HG03066 (cell line): ENCODE results near the gene FOXO3.
"Not testable (repeated sequence)": the region's sequence is repeated elsewhere in the genome, so short reads cannot be mapped to it uniquely, and the experiment has no call there.

Experiments
- ATAC-seq: cut with Tn5 transposase; IDR thresholded peaks from one replicate; pipeline ENCODE4 v1.9.1; 2021; ENCODE audit warnings: low read depth; ENCODE audit not compliant: unreplicated experiment

The FOXO3 gene

DNA sequence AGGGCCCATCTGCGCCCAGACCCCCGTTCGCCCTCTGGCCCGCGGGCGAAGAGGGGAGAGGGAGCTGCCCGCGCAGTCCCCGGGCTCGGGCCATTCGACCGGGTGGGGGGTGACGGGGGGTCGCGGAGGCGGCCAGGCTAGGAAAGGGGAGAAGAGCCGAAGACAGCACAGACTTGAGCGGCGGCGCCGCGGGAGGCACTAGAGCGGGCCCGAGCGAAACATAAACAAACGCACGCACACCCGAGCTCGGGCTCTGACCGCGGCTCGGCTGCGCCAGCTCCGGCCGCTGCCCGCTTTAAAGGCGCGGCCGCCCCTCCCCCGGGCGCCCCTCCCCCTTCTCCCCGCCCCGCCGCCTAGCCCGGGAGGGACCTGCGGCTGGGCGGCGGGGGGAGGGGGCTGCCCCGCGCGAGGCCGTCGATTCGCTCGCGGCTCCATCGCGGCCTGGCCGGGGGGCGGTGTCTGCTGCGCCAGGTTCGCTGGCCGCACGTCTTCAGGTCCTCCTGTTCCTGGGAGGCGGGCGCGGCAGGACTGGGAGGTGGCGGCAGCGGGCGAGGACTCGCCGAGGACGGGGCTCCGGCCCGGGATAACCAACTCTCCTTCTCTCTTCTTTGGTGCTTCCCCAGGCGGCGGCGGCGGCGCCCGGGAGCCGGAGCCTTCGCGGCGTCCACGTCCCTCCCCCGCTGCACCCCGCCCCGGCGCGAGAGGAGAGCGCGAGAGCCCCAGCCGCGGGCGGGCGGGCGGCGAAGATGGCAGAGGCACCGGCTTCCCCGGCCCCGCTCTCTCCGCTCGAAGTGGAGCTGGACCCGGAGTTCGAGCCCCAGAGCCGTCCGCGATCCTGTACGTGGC lies at the start of gene FOXO3:
TSS of gene FOXO3 (plus strand) at position 455 of the 846 bp plus-strand sequence. CDS start at position 747, 292 bp downstream.
- no peak for ATAC-seq

DNA sequence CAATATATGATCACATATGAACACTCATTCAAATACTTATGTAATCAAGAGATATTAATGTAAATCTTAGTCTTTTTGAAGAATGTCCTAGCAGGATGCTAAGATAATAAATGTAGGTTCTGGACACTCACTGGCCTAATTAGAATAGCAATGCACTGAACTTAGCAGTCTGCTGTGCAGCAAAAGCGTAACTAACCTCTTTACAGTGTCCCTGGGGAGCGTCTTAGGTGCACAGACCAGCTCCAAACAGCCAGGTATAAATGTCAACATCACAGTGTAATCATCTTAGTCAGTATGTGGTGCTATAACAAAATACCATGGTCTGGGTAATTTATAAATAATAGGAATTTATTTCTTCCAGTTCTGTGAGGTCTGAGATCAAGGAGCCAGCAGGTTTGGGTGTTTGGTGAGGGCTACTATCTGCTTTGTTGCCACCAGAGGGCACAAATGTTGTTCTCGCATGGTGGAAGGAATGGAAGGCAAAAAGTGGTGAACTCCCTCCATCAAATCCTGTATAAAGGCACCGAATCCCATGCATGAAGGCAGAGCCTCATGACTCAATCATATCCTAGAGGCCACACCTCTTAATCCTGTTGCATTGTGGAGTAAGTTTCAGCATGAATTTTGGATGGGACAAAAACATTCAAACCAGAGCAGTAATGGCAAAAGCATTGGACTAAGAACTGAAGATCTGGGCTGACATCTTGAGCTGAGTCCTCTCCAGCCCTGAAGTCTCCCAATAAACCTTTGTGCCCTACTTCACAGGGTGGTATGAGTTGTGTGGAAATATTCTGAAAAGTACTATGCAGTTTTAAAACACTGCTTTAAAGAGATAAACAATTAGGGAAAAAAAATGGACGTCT lies 41.8 kb upstream of the FOXO3 start:
- no peak for ATAC-seq

DNA sequence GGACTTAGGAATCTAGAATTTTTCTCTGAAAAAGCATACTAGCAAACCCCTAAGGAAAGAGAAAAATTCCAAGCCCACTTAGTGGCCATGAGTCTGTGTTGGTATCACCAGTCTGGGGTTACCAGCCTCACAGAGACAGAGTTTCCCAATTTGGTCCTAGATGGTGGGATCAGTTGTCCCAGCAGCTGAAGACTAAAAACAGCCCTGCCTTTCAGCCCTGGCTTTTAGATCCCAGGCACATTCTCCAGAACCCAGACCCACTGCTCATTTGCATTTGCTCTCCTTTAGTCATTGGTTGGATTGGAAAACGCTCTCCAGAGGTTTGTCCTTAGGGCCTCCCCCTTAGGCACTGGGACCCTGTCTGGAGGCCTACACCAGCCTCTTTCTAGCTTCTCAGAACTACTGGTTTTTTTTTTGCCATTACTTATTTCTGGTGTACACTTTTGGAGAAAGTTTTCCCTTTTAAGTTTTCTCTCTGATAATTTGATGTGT lies 39.1 kb upstream of the FOXO3 start:
- no peak for ATAC-seq

DNA sequence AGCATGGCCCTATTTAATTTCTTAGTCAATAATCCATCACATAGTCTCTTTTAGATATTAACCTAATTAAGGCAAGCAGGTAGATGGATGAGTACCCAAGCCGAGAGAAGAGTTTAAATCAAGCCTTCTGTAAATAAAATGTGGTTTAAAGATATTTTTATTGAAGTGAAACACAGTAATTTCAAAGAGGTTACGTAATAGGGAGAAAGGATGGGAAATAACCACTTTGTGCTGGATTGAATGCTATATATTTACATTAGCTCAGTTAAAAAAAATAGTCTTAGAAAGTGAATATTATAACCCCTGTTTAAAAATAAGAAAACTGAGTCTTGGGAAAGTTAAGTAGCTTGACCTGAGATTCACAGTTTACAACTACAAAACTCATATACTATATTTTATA lies 37.0 kb upstream of the FOXO3 start:
- no peak for ATAC-seq

DNA sequence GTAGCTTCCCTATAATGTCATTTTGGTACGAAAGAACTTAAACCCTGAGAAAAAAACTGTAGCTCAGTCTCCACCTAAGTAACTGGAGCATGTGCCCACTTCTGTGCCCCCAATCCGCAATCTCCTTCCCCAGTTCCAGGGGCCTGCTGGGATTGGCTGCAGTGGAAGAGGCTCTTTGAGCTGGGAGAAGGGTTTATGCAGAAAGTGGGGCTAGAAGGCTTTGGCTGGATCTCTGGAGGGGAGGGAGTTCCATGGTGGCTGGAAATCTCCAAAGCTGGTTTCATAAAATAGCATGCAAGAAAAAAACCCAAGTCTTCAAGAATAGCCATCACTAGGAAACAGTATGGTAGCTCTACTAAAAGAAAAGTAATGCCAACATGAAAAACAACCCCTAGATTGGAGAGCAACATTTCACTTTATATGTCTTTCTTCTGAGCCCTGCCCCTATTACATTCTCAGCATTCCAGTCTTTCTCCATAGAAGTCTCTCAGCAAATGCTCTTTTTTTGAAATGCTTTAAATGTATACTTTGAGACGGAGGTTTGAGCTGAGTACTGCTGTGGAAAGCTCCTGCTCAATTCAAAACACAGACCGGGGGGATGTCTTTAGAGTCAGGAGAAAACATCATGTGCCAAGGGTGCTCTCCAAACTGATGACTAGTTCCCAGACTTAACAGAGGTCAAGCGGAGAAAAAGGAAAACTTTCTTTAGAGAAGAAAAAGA lies 36.0 kb upstream of the FOXO3 start:
- no peak for ATAC-seq

DNA sequence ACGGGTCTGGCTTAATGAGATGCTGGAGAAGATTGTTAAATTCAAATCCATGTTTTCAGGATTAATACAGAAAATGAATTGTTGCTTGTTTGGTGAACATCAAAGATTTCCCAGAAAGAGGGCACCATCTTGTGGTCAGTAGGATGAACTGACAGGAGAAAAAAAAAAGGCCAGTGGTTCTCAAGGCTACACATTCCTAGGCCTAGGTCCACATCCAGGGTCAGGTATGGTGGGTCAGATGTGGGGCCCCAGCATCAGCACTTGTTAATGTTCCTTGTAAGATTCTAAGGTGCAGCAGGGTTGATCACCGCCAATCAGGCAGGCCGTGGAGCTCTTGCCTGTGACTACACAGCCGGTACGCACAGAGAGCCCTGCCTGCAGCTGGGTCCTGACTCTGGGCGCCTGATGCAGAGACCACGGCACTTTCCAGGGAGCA lies 34.0 kb upstream of the FOXO3 start:
- no peak for ATAC-seq

DNA sequence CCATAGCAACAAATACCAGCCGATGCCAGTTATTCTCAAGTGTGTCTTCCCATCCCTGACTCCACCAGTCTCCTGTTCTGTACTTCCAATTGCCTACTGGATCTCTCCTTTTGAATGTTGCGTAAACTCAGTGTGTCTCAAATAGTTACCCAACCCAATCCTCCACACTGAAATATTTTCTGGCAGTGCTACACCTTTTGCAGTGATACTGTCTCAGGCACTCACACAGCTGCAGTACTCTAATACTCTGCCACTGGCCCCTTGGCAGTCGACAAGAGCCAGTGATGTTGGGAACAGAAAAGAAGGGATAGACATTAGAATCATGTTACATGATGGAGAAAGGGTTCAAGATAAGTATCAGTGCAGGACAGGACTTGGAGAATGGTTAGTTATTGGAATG lies 31.8 kb upstream of the FOXO3 start:
- no peak for ATAC-seq

DNA sequence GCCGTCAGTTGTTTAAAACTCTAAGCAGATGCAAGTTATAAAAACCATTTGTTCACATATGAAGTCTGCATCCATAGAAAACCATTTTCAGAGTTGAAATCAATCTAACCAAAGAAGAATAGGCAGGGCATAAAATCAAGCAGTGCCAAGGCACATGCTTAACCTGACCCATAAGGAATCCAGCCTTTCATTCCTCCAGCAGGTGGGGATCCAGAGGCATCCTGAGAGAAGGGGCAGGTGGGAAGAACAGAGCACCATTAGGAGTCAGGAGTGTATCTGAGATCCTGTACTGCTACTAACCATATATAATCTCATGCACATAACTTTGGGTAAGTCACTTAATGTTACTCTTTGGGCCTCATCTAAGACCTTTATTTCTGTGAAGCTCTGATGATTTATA lies 29.4 kb upstream of the FOXO3 start:
- no peak for ATAC-seq

DNA sequence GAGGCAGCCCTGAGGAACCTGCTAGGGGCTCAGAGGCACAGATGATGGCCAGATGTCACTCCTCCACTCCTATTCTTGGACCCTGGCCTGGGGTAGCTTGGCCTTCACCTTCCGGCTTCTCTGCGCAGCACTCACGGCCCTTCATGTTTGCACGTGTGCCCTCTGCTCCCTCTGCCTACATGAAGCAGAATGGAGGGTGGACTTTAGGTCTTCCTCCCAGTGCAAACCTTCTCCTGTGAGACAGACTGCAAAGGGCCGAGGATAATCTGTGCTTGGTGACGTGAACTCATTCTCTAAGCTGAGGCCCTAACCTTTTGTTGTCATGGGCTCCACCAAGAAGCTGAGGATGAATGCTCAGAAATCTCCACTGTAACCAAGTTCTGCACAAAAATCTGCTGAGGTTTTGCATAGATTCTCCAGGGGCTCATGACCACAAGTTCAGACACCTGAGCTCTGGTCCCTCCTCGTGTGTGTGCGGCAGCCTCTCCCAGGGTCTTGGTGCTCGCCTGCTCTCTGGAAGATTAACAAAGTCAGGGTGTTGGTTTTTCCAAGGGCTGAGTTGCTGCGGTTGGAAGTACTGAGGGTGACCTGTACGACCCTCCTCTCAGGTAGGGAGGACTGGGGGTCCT lies 25.5 kb upstream of the FOXO3 start:
- no peak for ATAC-seq

DNA sequence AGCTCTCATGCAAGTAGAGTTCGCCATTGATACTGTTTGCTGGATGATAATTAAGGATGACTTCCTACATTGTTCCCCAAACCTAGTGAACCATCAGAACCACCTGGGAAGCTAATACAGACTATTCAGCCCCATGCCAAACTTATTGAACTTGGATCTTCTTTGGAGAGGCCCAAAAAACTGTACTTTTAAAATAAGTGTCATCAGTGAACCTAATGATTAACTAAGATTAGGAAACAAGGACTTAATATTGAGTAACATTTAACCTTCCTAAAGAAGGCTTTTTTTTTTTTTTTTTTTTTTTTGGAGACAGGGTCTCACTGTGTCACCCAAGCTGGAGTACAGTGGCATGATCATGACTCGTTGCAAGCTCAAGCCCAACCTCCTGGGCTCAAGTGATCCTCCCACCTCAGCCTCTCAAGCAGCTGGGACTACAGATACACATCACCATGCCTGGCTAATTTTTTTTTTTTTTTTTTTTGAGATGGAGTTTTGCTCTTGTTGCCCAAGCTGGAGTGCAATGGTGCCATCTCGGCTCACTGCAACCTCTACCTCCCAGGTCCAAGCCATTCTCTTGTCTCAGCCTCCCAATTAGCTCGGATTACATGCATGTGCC lies 24.7 kb upstream of the FOXO3 start:
- ATAC-seq, result not testable (repeated sequence)

DNA sequence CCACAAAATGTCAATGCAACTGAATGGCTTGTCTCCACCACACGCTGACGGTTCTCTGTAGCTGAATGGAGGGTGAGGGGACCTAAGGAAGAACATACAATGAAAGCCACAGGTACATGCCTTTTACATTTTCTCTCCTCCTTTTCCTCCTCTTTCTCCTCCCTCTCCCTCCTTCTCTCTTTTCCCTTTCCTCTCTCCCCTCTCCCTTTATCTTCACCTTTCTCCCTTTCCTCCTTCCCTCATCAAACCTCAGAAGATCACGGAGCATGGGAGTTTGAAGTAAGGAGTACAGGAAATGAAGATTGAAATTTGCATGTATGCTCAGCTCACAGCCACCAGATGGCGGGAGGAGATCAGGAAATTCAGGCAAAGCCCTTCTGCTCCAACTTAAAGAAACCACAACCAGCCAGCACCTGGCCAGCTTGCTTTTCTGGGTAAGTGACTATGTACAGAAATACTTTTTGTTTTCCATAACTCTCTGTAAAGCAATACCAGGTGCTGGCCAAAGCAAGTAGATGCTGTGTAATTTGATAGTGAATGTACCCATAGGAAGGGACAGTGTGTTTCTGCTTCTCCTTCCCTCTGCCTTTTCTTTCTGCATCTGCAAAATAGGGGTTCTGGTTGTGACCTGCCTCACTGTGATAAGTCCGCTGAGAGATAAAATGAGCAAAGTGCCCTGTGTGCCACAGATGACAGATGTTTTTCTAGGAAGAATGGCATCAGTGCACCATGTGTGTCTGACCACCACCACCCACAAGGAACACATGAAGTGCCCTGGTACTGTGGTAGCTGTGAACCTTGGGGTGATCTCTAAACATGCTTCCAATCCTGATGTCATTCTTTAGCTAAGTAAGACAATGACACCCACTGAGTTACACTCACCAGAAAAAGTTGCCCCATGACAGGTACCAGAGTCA lies 18.6 kb upstream of the FOXO3 start:
- no peak for ATAC-seq

DNA sequence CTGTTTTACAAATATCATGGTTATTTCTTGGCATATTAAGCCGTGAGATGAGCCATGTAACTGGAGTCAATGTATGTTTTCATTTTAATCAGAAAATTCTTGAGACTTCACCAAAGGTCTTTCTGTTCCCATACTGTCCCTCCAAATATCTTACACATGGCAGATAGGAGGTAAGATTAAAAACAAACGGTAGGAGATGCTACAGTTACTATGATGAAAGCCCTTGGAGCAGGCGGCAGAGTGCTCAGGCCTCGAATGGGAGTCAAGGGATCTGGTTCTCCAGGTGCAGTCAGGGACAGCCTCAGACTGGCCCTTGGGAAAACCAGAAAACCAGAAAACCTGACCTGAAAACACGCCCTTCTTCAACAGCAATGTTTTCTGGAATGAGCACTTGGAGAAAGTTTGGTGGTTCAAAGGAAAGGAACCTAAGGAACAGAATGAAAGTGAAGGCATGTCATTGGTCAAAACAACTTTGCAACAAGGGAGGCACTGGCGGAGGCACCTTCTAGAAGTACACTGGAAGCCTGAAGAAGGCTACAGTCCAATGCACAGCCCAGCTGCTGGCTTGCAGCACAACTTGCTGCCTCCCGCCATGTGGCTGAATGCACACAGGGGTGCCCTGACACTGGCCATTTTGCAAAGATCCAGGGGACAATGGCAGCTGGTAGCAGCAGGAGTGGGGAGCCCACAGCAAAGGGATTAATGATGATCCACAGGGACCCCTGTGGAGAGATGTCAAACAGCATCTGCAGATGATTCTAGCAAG lies 17.4 kb upstream of the FOXO3 start:
- no peak for ATAC-seq

DNA sequence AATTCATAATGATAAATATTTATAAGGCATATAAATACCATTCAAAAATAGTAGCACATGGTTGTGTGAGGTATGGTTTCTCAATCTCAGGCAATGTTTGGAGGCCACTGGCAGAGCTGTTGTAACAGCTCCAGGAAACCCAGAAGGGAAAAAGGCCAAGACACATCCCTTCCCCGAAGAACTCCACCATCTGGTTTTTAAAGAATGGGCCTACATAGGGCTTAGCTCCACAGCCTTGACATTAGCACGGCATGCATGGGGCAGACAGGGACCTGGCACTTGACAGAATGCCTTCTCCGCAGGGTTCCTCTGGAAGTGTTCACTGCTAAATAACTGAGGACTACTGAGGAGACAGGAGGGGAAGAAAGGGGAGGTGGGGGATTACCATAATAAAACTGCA lies 16.1 kb upstream of the FOXO3 start:
- no peak for ATAC-seq

DNA sequence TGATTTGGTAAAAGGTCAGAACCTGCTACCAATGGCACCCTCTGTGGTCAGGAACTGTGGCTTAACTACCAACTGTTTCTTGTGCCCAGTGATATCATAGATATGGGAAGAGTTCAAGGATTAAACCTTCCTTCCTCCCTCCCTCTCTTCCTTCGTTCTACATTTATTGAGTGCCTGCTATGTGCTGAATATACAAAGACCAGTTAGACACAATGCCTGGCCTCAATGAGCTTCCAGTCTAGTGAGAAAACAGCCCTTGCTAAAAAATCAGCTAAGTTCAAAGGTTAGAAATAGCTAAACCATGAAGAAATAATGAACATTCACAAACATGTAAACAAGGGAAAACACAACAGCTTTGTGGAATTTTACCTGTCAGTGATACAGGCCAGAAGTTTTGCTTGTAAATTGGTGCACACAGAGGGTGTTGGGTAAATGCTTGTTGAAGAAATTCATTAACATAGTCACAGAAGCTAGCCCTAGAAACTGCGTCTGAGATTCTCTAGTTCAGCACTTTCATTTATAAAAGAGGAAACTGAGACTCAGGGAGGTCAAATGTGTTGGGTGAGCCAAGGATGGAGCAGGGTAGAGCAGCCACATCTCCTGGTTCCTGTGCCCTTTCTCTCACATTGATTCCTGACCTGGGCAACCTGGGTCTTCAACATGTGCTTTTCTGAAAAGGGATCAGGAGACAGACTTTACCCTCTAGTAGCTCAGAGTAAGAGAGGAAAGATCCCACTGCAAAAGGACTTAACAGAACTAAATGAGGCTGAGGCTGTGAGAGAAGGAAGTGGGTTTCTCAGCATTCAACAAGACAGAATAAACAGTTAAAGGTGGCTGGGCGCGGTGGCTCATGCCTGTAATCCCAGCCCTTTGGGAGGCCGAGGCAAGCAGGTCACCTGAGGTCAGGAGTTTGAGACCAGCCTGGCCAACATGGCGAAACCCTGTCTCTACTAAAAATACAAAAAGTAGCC lies 14.4 kb upstream of the FOXO3 start:
- no peak for ATAC-seq

DNA sequence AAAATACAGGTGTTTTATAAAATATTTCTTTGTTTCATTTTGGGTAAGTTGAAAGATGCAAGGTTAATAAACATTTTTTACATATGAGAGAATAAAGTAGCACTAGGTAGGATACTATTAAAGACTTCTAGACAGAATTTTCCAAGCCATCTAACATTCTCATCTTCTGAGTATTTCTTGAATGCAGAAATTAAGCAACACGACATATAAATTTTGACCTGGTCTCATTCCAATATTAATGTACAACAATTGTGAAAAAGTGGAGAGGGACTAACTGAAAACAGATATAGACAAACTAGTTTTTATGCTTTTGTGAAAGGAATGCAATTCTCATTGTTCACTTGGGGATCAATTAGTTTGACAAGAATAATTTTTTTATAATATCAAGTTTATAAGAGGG lies 11.5 kb upstream of the FOXO3 start:
- ATAC-seq, result no peak

DNA sequence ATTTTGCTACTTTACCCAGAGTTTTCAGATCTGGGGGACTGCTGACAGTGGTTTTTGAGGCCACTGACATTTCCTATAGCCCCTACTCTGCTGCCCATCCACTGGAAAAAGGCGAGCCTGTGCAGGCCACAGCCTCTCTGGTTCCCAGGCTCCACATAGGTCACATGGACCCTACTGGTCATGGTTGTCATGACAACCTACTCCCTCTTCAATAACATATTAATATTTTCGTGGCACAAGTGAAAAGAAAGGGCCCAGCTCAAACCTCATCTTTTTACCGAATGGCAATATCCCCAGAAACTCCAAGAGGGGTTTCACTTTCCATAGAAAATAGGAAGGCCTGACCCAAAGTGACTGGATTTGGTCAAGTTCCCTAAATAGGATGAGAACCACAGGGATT lies 11.0 kb upstream of the FOXO3 start:
- no peak for ATAC-seq

DNA sequence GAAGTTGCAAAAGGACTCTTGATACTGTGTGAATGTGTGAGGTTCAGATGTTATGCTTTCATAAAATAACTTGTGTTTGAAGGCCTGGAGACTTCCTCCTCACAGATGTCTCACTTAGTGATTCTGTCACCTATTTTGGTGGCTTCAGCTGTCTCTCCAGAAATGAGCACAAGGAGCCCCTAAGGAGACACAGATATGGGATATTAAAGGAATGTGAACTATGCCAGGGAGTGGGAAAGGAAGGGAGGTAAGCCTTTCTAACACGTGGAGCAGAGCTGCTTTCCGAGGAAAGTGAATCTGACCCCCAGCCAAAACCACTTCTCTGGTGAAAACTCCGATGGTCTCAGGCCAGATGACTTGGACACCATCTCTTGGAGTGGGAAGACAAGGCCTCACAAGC lies 10.5 kb upstream of the FOXO3 start:
- ATAC-seq, result no peak
